CD4-positive, alpha-beta T cell (primary cell): ENCODE data around the gene NDFIP2. TPM values are rescaled to one million over a fixed set of nuclear protein-coding genes. Genes with fewer than 3 reads are reported as not detected.

ENCODE experiments used
- ATAC-seq: fragments of 200-7000 bp; cut with Tn5 transposase; one replicate; pipeline ENCODE4 v1.10.0; 2022; ENCODE audit warnings: mild to moderate bottlenecking; ENCODE audit not compliant: poor library complexity
- CTCF ChIA-PET: fragments of 350-600 bp; sonication (Branson Sonifier 250); formaldehyde crosslinking; loops from one replicate; lab custom pipeline; 2021; ENCODE audit warnings: antibody characterized with exemption, inconsistent platforms; lab: Charles Lee
- POLR2A ChIA-PET: fragments of 350-600 bp; sonication (Branson Sonifier 250); formaldehyde crosslinking; loops from one replicate; lab custom pipeline; 2021; ENCODE audit warnings: antibody characterized with exemption, inconsistent platforms; lab: Charles Lee
- DNase-seq, 14 experiments: peaks; one replicate each; pipeline ENCODE4 v3.0.0-alpha.2; 2013 to 2020; ENCODE audit warnings: mixed read lengths in 2 of 14
- H3K27ac ChIP-seq, 2 donors: one replicate each; pipeline versions ENCODE4 v1.5.1 to v1.7.0; 2013; ENCODE audit warnings: low read length in 2 of 2, low read depth in 1 of 2, mild to moderate bottlenecking in 1 of 2
- H3K27me3 ChIP-seq, 2 experiments: 1 replicate in 1 of 2; 2 replicates in 1 of 2; pipeline versions ENCODE4 v1.6.1 to v1.7.0; 2013; ENCODE audit warnings: low read length in 2 of 2, control low read depth in 1 of 2, mild to moderate bottlenecking in 1 of 2, moderate library complexity in 1 of 2; ENCODE audit not compliant: insufficient read depth in 2 of 2, control insufficient read depth in 1 of 2
- H3K36me3 ChIP-seq: one replicate; pipeline ENCODE4 v1.6.1; 2013; ENCODE audit warnings: low read length, control low read depth; ENCODE audit not compliant: insufficient read depth
- H3K4me1 ChIP-seq: one replicate; pipeline ENCODE4 v1.6.1; 2013; ENCODE audit warnings: low read length, control low read depth; ENCODE audit not compliant: insufficient read depth
- H3K4me3 ChIP-seq: one replicate; pipeline ENCODE4 v1.5.1; 2013; ENCODE audit warnings: mild to moderate bottlenecking, low read length, moderate library complexity
- H3K9me3 ChIP-seq, 2 experiments: 1 replicate in 1 of 2; 2 replicates in 1 of 2; pipeline versions ENCODE4 v1.6.1 to v1.7.0; 2013; ENCODE audit warnings: low read length in 2 of 2, mild to moderate bottlenecking in 2 of 2, control low read depth in 1 of 2, moderate library complexity in 1 of 2; ENCODE audit not compliant: control insufficient read depth in 1 of 2, insufficient read depth in 1 of 2
- H3K27ac Mint-ChIP-seq: one replicate; pipeline ENCODE4 v1.8.0; 2020; ENCODE audit warnings: mixed read lengths
- H3K27me3 Mint-ChIP-seq: one replicate; pipeline ENCODE4 v1.8.0; 2021; ENCODE audit warnings: mixed read lengths
- H3K36me3 Mint-ChIP-seq: one replicate; pipeline ENCODE4 v1.8.0; 2021; ENCODE audit warnings: low read depth, mixed read lengths
- H3K4me1 Mint-ChIP-seq: one replicate; pipeline ENCODE4 v1.8.0; 2021; ENCODE audit warnings: low read depth, mixed read lengths
- H3K4me3 Mint-ChIP-seq: one replicate; pipeline ENCODE4 v1.8.0; 2020; ENCODE audit warnings: mild to moderate bottlenecking, mixed read lengths
- H3K9me3 Mint-ChIP-seq: one replicate; pipeline ENCODE4 v1.8.0; 2020; ENCODE audit warnings: mixed read lengths
- CTCF ChIP-seq: fragments of 200-600 bp; IDR thresholded peaks from one replicate; pipeline ENCODE4 v1.8.0; 2022; ENCODE audit warnings: antibody characterized with exemption, mild to moderate bottlenecking
- intact Hi-C, 2 experiments: fragments of 100-400 bp; cut with DNase I in 1 of 2; cut with micrococcal nuclease in 1 of 2; formaldehyde crosslinking; loops; one replicate each; pipeline versions ENCODE4 v1.15.1 to v1.9.0; 2023 to 2025; cut with DNase I, micrococcal nuclease
- total RNA-seq, 174 experiments: library from RNA in 2 of 174; stranded (reverse) in 2 of 174; gene quantifications; one replicate each; pipeline ENCODE4 v1.2.3 and lab custom pipeline; 2021 to 2026

NDFIP2 gene
- total RNA-seq, 2 experiments from 2014 or later = 3.2 to 3.4 TPM

- ChIA-PET POLR2A (interaction anchor here (1.5 kb wide), 1 partner anchor 22 kb away, joined by 4 read pairs; the partner anchor contains the start of gene NDFIP2), CTCF (no interaction called here)
- peaks cover 54% of the 10 kb centered on the region for H3K4me1 Mint-ChIP-seq
- Histone ChIP-seq H3K9me3 (no peaks in the 10 kb centered on the region), H3K4me3 (no peak overlapping the region), H3K4me1 (no peaks in the 10 kb centered on the region), H3K36me3 (no peaks in the 10 kb centered on the region), H3K27me3 (no peaks in the 10 kb centered on the region), H3K27ac (no peak overlapping the region)
- ATAC-seq (no peak), DNase-seq (no peak)
- intact Hi-C loops = no loop called here
- H3K4me3 Mint-ChIP-seq = no peak overlapping the region
- H3K27ac Mint-ChIP-seq = no peak overlapping the region
- H3K9me3 Mint-ChIP-seq = no peaks in the 10 kb centered on the region
- H3K36me3 Mint-ChIP-seq = no peaks in the 10 kb centered on the region
- no peaks in the 10 kb centered on the region for H3K27me3 Mint-ChIP-seq
- TF ChIP-seq CTCF = no peak
These were observed 22.0 kb downstream of the NDFIP2 start for GRCh38 chr13:79502859-79503468.

GRCh38 chr13:79503473-79504017, 22.6 kb downstream of the NDFIP2 start:
- CTCF ChIA-PET = no interaction called here
- DNase-seq (no peak), ATAC-seq (no peak)
- intact Hi-C loops = no loop called here
- Histone ChIP-seq H3K27ac (no peak overlapping the region), H3K36me3 (no peaks in the 10 kb centered on the region), H3K4me3 (no peak overlapping the region), H3K4me1 (no peaks in the 10 kb centered on the region), H3K9me3 (no peaks in the 10 kb centered on the region), H3K27me3 (no peaks in the 10 kb centered on the region)
- H3K4me3 Mint-ChIP-seq = no peak overlapping the region
- no peak overlapping the region for H3K27ac Mint-ChIP-seq
- peaks cover 57% of the 10 kb centered on the region for H3K4me1 Mint-ChIP-seq
- no peak for TF ChIP-seq CTCF
- no peaks in the 10 kb centered on the region for H3K36me3 Mint-ChIP-seq
- no peaks in the 10 kb centered on the region for H3K27me3 Mint-ChIP-seq
- POLR2A ChIA-PET = no interaction called here
- H3K9me3 Mint-ChIP-seq = no peaks in the 10 kb centered on the region

- Mint-ChIP-seq H3K36me3 (no peaks in the 10 kb centered on the region), H3K4me3 (no peak overlapping the region), H3K27me3 (no peaks in the 10 kb centered on the region), H3K9me3 (no peaks in the 10 kb centered on the region), H3K27ac (no peak overlapping the region), H3K4me1 (peaks cover 25% of the 10 kb centered on the region)
- Histone ChIP-seq H3K4me1 (no peaks in the 10 kb centered on the region), H3K36me3 (no peaks in the 10 kb centered on the region), H3K27me3 (no peaks in the 10 kb centered on the region), H3K4me3 (no peak overlapping the region), H3K27ac (no peak overlapping the region), H3K9me3 (no peaks in the 10 kb centered on the region)
- ChIA-PET POLR2A (no interaction called here), CTCF (no interaction called here)
- no peak for TF ChIP-seq CTCF
- ATAC-seq (no peak), DNase-seq (no peak)
- intact Hi-C loops = no loop called here
These were observed 27.4 kb downstream of the NDFIP2 start for GRCh38 chr13:79508224-79508961.
